ENCODE measurements around the gene SEC23A. TPM values are rescaled to one million over a fixed set of nuclear protein-coding genes. Genes with fewer than 3 reads are reported as not detected.

The SEC23A gene
- total and polyA plus RNA-seq, 4 donors, result 36.5 to 169 (median 52.1) TPM

DNA sequence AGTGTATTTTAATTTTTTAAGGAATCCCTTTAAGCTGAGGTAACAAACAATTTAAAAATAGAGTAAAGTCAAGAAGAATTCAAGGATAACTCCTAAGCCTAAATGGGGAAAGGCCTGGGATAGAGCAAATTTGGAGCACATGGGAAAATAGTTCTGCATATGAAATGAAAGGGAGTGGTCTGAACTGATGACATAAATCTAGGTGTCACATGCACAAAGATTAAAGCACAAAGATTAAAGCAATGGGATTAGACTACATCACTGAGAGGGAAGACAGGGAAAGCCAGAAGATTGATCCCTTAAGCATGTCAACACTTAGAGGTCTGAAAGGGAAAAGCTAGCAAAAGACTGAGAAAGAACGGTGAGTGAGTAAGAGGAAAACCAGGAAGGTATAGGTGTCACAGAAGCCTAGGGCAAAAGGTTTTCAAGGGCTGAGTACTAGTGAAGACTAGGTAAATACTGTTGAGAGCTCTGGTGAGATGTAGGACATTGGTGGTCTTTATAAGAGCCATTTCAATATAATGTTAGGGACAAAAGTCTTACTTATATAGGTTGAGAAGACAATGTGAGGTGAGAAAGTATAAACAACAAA lies 59.6 kb downstream of the SEC23A start:
- no peaks in the 10 kb centered on the region for H3K27me3 ChIP-seq (ENCODE audit: control insufficient read depth in 4 of 4, insufficient read depth in 4 of 4, low read length in 3 of 4)
- WGBS, result 97% methylated on average over 1 of the region's 1 CpG
- no peak overlapping the region for H3K4me3 ChIP-seq (ENCODE audit: low read depth in 1 of 3, low read length in 3 of 3)
- no peaks in the 10 kb centered on the region for H3K9me3 ChIP-seq (ENCODE audit: control insufficient read depth in 4 of 4, low read length in 3 of 4)
- no peak overlapping the region for H3K9ac ChIP-seq (ENCODE audit: low read depth in 1 of 2, low read length in 2 of 2)
- no peaks in the 10 kb centered on the region for H3K4me1 ChIP-seq (ENCODE audit: control insufficient read depth in 4 of 4, insufficient read depth in 4 of 4, low read length in 3 of 4)
- DNase-seq (ENCODE audit: low spot score), result no peak
- TF ChIP-seq GABPA (IDR thresholded peaks at IDR 0.05 in 1 of 2, conservative IDR thresholded peaks at IDR 0.05 in 1 of 2), result no peak
- TF ChIP-seq MAX (IDR thresholded peaks at IDR 0.05), result no peak
- no peak for TF ChIP-seq SP1 (IDR thresholded peaks at IDR 0.05)
- no peak for TF ChIP-seq REST (IDR thresholded peaks at IDR 0.05)
- TF ChIP-seq HNF4A (conservative IDR thresholded peaks at IDR 0.05), result no peak
- TF ChIP-seq FOXA1 (IDR thresholded peaks at IDR 0.05), result no peak
- TF ChIP-seq YY1 (IDR thresholded peaks at IDR 0.05), result no peak
- no peak for TF ChIP-seq TAF1 (conservative IDR thresholded peaks at IDR 0.05)
- TF ChIP-seq, protein P1, sequence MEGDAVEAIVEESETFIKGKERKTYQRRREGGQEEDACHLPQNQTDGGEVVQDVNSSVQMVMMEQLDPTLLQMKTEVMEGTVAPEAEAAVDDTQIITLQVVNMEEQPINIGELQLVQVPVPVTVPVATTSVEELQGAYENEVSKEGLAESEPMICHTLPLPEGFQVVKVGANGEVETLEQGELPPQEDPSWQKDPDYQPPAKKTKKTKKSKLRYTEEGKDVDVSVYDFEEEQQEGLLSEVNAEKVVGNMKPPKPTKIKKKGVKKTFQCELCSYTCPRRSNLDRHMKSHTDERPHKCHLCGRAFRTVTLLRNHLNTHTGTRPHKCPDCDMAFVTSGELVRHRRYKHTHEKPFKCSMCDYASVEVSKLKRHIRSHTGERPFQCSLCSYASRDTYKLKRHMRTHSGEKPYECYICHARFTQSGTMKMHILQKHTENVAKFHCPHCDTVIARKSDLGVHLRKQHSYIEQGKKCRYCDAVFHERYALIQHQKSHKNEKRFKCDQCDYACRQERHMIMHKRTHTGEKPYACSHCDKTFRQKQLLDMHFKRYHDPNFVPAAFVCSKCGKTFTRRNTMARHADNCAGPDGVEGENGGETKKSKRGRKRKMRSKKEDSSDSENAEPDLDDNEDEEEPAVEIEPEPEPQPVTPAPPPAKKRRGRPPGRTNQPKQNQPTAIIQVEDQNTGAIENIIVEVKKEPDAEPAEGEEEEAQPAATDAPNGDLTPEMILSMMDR (IDR thresholded peaks at IDR 0.05; ENCODE audit: low read depth, low read length, missing input control), result no peak
- no peak for TF ChIP-seq RAD21 (IDR thresholded peaks at IDR 0.05)
- TF ChIP-seq JUND (IDR thresholded peaks at IDR 0.05), result no peak
- no peak for TF ChIP-seq RXRA (IDR thresholded peaks at IDR 0.05)
- TF ChIP-seq HNF4G (IDR thresholded peaks at IDR 0.05), result no peak
- no peak for TF ChIP-seq NR2F2 (IDR thresholded peaks at IDR 0.05)
- TF ChIP-seq EGR1 (IDR thresholded peaks at IDR 0.05; ENCODE audit: low read depth in 2 of 2), result no peak
- TF ChIP-seq, protein P2, sequence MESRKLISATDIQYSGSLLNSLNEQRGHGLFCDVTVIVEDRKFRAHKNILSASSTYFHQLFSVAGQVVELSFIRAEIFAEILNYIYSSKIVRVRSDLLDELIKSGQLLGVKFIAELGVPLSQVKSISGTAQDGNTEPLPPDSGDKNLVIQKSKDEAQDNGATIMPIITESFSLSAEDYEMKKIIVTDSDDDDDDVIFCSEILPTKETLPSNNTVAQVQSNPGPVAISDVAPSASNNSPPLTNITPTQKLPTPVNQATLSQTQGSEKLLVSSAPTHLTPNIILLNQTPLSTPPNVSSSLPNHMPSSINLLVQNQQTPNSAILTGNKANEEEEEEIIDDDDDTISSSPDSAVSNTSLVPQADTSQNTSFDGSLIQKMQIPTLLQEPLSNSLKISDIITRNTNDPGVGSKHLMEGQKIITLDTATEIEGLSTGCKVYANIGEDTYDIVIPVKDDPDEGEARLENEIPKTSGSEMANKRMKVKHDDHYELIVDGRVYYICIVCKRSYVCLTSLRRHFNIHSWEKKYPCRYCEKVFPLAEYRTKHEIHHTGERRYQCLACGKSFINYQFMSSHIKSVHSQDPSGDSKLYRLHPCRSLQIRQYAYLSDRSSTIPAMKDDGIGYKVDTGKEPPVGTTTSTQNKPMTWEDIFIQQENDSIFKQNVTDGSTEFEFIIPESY (IDR thresholded peaks at IDR 0.05), result no peak
- TF ChIP-seq, protein P3, sequence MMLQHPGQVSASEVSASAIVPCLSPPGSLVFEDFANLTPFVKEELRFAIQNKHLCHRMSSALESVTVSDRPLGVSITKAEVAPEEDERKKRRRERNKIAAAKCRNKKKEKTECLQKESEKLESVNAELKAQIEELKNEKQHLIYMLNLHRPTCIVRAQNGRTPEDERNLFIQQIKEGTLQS (IDR thresholded peaks at IDR 0.05), result no peak
- TF ChIP-seq FOXA2 (IDR thresholded peaks at IDR 0.05), result no peak
- H3K36me3 ChIP-seq (ENCODE audit: control insufficient read depth in 4 of 4, insufficient read depth in 3 of 4, low read depth in 1 of 4, low read length in 3 of 4), result peaks cover 5 to 73% (median 52%) of the 10 kb centered on the region in 4 donors
- H3K27ac ChIP-seq (ENCODE audit: low read depth in 1 of 2, low read length in 2 of 2), result no peak overlapping the region

Data from liver (tissue), 9 donors.